Erythroblast (primary cell): ENCODE data around the gene USP26.
"Not testable (repeated sequence)": the region's sequence is repeated elsewhere in the genome, so short reads cannot be mapped to it uniquely, and the experiment has no call there.

Source experiments
- GATA1 ChIP-seq: IDR thresholded peaks from 2 replicates; pipeline ENCODE4 v1.6.1; 2011; ENCODE audit warnings: low read depth, mild to moderate bottlenecking, control low read depth, low read length, moderate library complexity
- POLR2A ChIP-seq: IDR thresholded peaks from 2 replicates; pipeline ENCODE4 v1.6.1; 2011; ENCODE audit warnings: mild to moderate bottlenecking, low read length

- not testable (repeated sequence) for TF ChIP-seq POLR2A, GATA1
Measured at GRCh38 chrX:133085056-133085455, 11.9 kb downstream of the USP26 start.
